HUES64 (cell line): ENCODE data around the gene MC5R.
"Not testable (repeated sequence)": the region's sequence is repeated elsewhere in the genome, so short reads cannot be mapped to it uniquely, and the experiment has no call there.

Experiments
- H3K27ac ChIP-seq: 2 replicates; pipeline ENCODE4 v1.7.0; 2013; ENCODE audit warnings: low read depth, low read length, inconsistent platforms
- H3K27me3 ChIP-seq: 2 replicates; pipeline ENCODE4 v1.6.1; 2013; ENCODE audit warnings: mild to moderate bottlenecking, low read length; ENCODE audit not compliant: insufficient read depth
- H3K36me3 ChIP-seq: 2 replicates; pipeline ENCODE4 v1.6.1; 2013; ENCODE audit warnings: mild to moderate bottlenecking, low read length; ENCODE audit not compliant: insufficient read depth
- H3K4me1 ChIP-seq: 2 replicates; pipeline ENCODE4 v1.6.1; 2013; ENCODE audit warnings: mild to moderate bottlenecking, low read length, moderate library complexity; ENCODE audit not compliant: insufficient read depth
- H3K4me3 ChIP-seq: 2 replicates; pipeline ENCODE4 v1.5.1; 2013; ENCODE audit warnings: mild to moderate bottlenecking, low read length, moderate library complexity
- H3K9ac ChIP-seq: 2 replicates; pipeline ENCODE4 v1.6.1; 2013; ENCODE audit warnings: mild to moderate bottlenecking, low read depth, low read length
- H3K9me3 ChIP-seq: 2 replicates; pipeline ENCODE4 v1.6.1; 2013; ENCODE audit warnings: low read depth, low read length; ENCODE audit not compliant: insufficient read depth
- WGBS: fragments of 150-250, 120-280 bp; methylation state at CpG from one replicate; pipeline ENCODE4 v1.1.7; 2013; ENCODE audit warnings: missing lambda C conversion rate; 5-methylcytosine and 5-hydroxymethylcytosine counted together

MC5R gene

DNA sequence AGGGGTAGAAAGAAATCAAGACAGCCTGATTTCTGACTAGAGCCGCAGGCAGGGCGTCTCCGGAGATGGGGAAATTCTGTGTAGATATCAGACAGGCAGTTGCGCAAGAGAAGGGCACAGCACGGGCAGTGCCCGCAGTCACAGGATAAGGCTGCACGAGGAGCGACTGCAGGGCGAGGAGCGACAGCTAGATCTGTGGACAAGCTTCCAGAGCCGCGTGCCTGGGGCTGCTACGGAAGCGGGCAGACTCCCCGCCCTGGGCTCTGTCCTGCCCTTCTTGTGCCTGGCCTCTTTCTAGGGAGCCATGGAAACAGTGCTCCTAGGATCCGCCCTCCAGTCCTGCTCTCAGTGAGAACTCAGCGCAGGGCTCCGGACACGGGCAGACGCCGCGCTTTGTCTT, 12.6 kb downstream of the MC5R start:
- H3K4me1 ChIP-seq = 0 out of 2 replicates have a peak, but pooled peaks cover 3% of the 10 kb centered on the region
- no peaks in the 10 kb centered on the region for H3K9me3 ChIP-seq
- H3K27ac ChIP-seq = no peak overlapping the region
- no peaks in the 10 kb centered on the region for H3K27me3 ChIP-seq
- no peak overlapping the region for H3K4me3 ChIP-seq
- no peak overlapping the region for H3K9ac ChIP-seq
- 96% methylated on average over 22 of the region's 22 CpGs for WGBS
- no peaks in the 10 kb centered on the region for H3K36me3 ChIP-seq

DNA sequence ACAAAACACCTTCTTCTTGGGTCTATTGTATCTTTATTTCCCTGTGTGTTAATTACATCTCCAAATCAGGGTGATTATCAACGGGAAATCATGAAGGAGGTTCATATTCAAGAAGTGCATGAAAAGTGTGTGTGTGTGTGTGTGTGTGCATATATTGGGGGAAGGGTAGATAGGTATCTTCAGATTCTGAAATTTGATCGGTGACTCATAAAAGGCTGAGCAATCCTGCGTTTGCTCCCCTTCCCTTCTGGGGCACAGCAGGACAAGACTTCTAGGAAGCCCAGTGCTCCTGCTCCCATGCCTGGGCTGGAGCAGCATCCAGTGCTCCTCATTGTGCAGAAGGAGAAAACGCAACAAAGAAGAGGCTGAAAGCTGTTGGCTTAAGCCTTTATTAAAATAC, 25.8 kb downstream of the MC5R start:
- 94% methylated on average over 4 of the region's 4 CpGs for WGBS

DNA sequence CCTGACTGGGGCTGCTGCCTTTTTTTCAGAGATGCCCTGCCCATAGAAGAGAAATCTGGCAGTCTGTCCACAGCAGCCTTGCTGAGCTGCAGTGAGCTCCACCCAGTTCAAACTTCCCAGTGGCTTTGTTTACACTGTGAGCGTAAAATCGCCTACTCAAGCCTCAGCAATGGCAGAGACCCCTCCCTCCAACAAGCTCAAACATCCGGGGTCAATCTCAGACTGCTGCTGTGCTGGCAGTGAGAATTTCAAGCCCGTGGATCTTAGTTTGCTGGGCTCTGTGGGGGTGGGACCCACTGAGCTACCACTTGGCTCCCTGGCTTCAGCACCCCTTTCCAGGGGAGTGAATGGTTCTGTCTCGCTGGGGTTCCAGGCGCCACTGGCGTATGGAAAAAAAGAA, 38.9 kb downstream of the MC5R start:
- H3K36me3 ChIP-seq, H3K9me3 ChIP-seq, H3K27ac ChIP-seq, H3K9ac ChIP-seq, H3K4me1 ChIP-seq, H3K4me3 ChIP-seq: not testable (repeated sequence)
- WGBS = 60% methylated on average over 7 of the region's 7 CpGs
- H3K27me3 ChIP-seq = peaks cover 16% of the 10 kb centered on the region

More for the DNA sequence above, 25.8 kb downstream of the MC5R start:
- Histone ChIP-seq H3K27ac (no peak overlapping the region), H3K36me3 (no peaks in the 10 kb centered on the region), H3K4me3 (no peak overlapping the region), H3K9me3 (peaks cover 9% of the 10 kb centered on the region; the same call in 1 of the 2 replicates), H3K9ac (no peak overlapping the region), H3K27me3 (no peaks in the 10 kb centered on the region), H3K4me1 (no peaks in the 10 kb centered on the region)

DNA sequence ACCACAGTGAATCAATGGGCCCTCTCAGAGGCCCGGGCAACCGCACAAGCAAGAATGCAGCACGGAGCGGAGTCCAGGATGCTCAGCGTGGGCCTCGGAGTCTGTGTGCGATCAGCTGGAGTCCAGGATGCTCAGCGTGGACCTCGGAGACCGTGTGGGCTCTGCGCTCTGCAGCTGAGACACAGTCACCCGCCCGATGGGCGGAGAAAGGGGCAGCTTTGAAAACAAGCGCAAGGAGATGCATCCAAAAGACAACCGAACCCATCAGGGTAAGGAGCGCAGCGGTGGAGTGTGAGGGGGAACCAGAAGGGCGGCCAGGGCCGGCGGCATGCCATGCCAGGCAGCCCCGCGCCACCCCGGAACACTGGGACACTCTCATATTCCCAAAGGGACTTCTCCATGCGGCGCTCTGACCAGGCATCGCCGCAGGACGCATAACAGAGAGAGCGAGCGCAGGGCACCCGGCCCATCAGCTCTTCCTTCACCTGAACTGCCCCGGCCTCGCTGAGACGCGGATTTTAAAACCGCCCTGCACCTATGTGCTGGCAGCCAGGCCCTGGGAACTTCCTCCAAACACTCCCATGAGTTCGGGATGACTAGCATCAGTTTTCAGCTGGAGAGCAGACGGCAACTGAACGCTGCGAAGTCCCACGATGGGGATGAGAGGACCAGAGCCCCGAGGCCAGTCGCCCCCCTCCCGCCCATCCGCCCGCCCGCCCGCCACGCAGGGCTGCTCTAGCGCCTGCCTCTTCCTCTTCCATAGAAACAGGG, 44.7 kb downstream of the MC5R start:
- Histone ChIP-seq H3K4me3 (peak overlapping the region; percentile 48), H3K4me1 (peaks cover 5% of the 10 kb centered on the region; the same call in 1 of the 2 replicates), H3K36me3 (no peaks in the 10 kb centered on the region), H3K27ac (no peak overlapping the region), H3K9ac (no peak overlapping the region), H3K9me3 (no peaks in the 10 kb centered on the region), H3K27me3 (peaks cover 54% of the 10 kb centered on the region)
- 7% methylated on average over 44 of the region's 51 CpGs for WGBS

DNA sequence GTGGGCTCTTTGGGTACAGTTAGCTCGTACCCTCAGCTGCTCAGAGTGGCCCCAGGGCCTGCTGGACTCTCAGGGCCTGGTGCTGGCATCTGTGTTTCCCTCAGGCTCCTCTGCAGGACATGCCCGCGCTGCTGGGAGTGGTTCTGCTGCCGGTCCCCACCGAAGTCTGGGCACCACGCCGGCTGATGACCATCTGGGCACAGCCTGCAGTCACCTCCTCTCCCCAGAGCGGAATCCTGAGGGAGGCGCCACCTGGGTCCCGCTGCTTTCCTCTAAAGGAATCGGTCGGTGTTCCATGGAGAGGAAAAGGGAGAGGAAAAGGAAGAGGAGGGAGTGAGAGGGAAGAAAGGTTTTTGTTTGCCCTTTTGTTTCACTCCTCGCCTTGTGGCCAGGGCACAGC, 47.8 kb downstream of the MC5R start:
- Histone ChIP-seq H3K4me3 (no peak overlapping the region), H3K36me3 (no peaks in the 10 kb centered on the region), H3K9ac (no peak overlapping the region), H3K4me1 (peaks cover 5% of the 10 kb centered on the region; the same call in 1 of the 2 replicates), H3K9me3 (no peaks in the 10 kb centered on the region), H3K27me3 (peaks cover 50% of the 10 kb centered on the region), H3K27ac (no peak overlapping the region)
- 77% methylated on average over 13 of the region's 13 CpGs for WGBS

DNA sequence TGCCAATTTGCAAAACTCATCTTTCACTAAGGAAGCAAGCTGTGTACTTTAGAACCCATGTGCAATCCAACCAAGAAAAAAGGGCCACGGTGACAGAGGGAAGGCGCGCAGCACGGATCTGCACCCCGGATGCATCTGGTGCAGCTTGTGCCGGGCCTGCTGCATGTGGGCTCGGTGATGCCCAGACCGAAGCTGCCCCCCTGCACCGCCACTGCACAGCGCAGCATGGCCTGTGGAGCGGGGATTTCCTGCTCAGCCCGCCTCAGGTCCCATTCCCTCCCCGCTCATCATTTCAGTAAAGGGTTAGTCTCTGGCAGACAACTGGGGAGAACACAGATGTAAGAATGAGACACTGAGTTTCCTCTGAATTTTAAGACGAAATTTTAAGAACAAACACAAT, 48.4 kb downstream of the MC5R start:
- Histone ChIP-seq H3K36me3 (no peaks in the 10 kb centered on the region), H3K9me3 (no peaks in the 10 kb centered on the region), H3K9ac (no peak overlapping the region), H3K4me3 (no peak overlapping the region), H3K27me3 (peaks cover 43% of the 10 kb centered on the region), H3K4me1 (peaks cover 5% of the 10 kb centered on the region; the same call in 1 of the 2 replicates), H3K27ac (no peak overlapping the region)
- WGBS = 91% methylated on average over 13 of the region's 14 CpGs

DNA sequence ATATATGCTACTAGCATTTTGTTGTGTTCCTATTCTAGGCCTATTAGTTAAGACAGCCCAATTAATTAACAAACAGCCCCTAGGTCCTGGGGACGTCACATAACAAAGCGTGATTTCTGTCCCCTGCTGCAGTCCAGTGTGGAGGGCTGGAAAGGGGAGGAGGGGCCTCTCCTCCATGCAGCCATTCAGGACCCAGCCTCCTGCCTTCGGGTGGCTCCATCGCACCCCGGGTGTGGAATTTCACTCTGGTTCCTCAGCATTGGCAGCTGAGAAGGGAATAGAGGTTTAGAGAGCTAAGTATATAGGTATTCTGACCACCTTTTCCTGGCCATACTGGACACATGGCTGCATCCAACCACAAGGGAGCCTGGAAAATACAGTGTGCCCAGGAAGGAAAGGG, 49.0 kb downstream of the MC5R start:
- 66% methylated on average over 5 of the region's 5 CpGs for WGBS
- peaks cover 4% of the 10 kb centered on the region; the same call in 1 of the 2 replicates for H3K4me1 ChIP-seq
- no peak overlapping the region for H3K9ac ChIP-seq
- H3K27ac ChIP-seq = no peak overlapping the region
- no peaks in the 10 kb centered on the region for H3K36me3 ChIP-seq
- H3K9me3 ChIP-seq = no peaks in the 10 kb centered on the region
- no peak overlapping the region for H3K4me3 ChIP-seq
- H3K27me3 ChIP-seq = peaks cover 37% of the 10 kb centered on the region

DNA sequence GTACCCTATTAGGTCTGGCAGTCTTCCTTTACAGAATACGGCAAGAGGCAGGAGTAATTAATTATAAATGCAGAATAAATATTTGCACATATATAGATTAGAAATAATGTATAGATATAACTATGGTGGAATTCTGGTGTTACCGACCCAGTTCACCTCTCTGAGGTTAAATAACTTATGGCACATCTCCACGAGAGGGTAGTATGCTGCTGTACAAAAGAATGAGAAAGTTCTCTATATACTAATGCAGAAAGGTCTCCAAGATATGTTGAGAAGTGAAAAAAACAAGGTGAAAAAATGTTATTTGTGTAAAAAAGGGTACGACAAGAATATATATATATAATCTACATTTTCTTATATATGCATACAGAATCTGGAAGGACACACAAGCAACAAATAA, 50.6 kb downstream of the MC5R start:
- H3K36me3 ChIP-seq = no peaks in the 10 kb centered on the region
- H3K4me3 ChIP-seq = no peak overlapping the region
- WGBS = 93% methylated on average over 2 of the region's 4 CpGs
- H3K9ac ChIP-seq = no peak overlapping the region
- H3K4me1 ChIP-seq = no peaks in the 10 kb centered on the region
- no peak overlapping the region for H3K27ac ChIP-seq
- no peaks in the 10 kb centered on the region for H3K9me3 ChIP-seq
- peaks cover 21% of the 10 kb centered on the region for H3K27me3 ChIP-seq
